ENCODE data around the gene MAMDC4.

The MAMDC4 gene

GRCh38 chr9:136902259-136902821 lies 50.2 kb downstream of the MAMDC4 start:
- no peak overlapping the region for H3K4me3 ChIP-seq (ENCODE audit: low read depth, low read length)
- H3K36me3 ChIP-seq (ENCODE audit: control insufficient read depth, insufficient read depth, low read length): peaks cover 30% of the 10 kb centered on the region
- H3K4me1 ChIP-seq (ENCODE audit: control insufficient read depth, insufficient read depth, low read length): no peaks in the 10 kb centered on the region
- H3K9ac ChIP-seq (ENCODE audit: low read depth, low read length): no peak overlapping the region
- H3K27me3 ChIP-seq (ENCODE audit: control insufficient read depth, insufficient read depth, low read length): no peaks in the 10 kb centered on the region
- no peaks in the 10 kb centered on the region for H3K9me3 ChIP-seq (ENCODE audit: control insufficient read depth, insufficient read depth, low read length)

- no peak overlapping the region for H3K9ac ChIP-seq (ENCODE audit: low read depth, low read length)
Observed at GRCh38 chr9:136903041-136903554, 51.0 kb downstream of the MAMDC4 start.

GRCh38 chr9:136906266-136906665 lies 54.1 kb downstream of the MAMDC4 start:
- no peaks in the 10 kb centered on the region for H3K27me3 ChIP-seq (ENCODE audit: control insufficient read depth, insufficient read depth, low read length)
- H3K4me3 ChIP-seq (ENCODE audit: low read depth, low read length): no peak overlapping the region
- no peak overlapping the region for H3K9ac ChIP-seq (ENCODE audit: low read depth, low read length)
- peaks cover 45% of the 10 kb centered on the region for H3K36me3 ChIP-seq (ENCODE audit: control insufficient read depth, insufficient read depth, low read length)
- H3K9me3 ChIP-seq (ENCODE audit: control insufficient read depth, insufficient read depth, low read length): no peaks in the 10 kb centered on the region
- H3K4me1 ChIP-seq (ENCODE audit: control insufficient read depth, insufficient read depth, low read length): no peaks in the 10 kb centered on the region

More at GRCh38 chr9:136903041-136903554, 51.0 kb downstream of the MAMDC4 start:
- Histone ChIP-seq H3K9me3 (ENCODE audit: control insufficient read depth, insufficient read depth, low read length) (no peaks in the 10 kb centered on the region), H3K4me3 (ENCODE audit: low read depth, low read length) (no peak overlapping the region), H3K27me3 (ENCODE audit: control insufficient read depth, insufficient read depth, low read length) (no peaks in the 10 kb centered on the region), H3K36me3 (ENCODE audit: control insufficient read depth, insufficient read depth, low read length) (peaks cover 38% of the 10 kb centered on the region), H3K4me1 (ENCODE audit: control insufficient read depth, insufficient read depth, low read length) (no peaks in the 10 kb centered on the region)

DNA sequence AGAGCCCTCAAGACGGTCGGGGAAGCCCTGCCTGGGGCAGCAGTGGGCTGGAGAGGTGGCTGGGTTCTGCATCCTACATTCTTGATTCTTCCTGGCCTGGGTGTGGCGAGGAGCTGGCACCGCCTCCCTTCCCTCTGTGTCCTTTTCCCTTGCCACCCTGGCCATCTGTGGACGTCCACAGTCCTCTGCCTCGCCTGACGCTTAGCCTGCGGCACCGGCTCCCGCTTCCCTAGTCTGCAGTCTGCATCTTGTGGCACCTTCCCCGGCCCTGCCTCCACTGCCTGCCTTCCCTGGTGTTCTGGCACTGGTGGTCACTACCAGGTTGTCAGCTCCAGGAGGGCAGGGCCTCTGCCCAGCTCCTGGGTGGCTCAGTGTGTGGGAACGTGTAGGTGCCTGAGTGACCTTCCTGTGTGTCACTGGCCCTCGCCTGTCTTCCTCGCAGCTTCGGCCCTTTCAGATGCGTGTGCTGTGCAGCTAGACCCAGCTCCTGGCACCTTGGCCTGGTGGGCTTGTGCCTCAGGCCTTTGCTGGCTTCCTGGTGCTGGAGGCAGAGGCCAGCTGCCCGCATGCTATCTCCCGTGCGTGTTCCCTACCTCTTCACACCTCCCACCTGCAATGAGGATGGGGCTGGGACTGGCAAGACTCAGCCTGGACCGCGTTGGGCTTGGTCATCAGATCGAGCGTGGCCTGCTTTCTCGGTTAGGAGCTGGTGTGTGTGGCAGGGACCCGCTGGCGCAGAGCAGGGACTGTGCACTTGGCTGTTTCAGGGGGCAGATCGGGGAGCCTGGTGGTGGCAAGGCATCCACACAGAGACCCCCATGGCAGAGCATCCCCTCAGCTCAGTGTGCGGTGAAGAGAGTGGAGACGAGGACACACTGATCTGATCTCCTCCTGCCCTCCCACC lies 55.1 kb downstream of the MAMDC4 start:
- peaks cover 39% of the 10 kb centered on the region for H3K36me3 ChIP-seq (ENCODE audit: control insufficient read depth, insufficient read depth, low read length)

More for the DNA sequence above, 55.1 kb downstream of the MAMDC4 start:
- H3K9ac ChIP-seq (ENCODE audit: low read depth, low read length): no peak overlapping the region
- no peaks in the 10 kb centered on the region for H3K9me3 ChIP-seq (ENCODE audit: control insufficient read depth, insufficient read depth, low read length)
- no peaks in the 10 kb centered on the region for H3K27me3 ChIP-seq (ENCODE audit: control insufficient read depth, insufficient read depth, low read length)
- H3K4me3 ChIP-seq (ENCODE audit: low read depth, low read length): no peak overlapping the region
- H3K4me1 ChIP-seq (ENCODE audit: control insufficient read depth, insufficient read depth, low read length): no peaks in the 10 kb centered on the region

Data from iPS-15b (cell line).